ENCODE results near the gene TOP2B. TPM values are rescaled to one million over a fixed set of nuclear protein-coding genes. Genes with fewer than 3 reads are reported as not detected.

Gene TOP2B
- total and polyA plus RNA-seq, 4 donors: 13.5 to 52.9 (median 34.5) TPM

DNA sequence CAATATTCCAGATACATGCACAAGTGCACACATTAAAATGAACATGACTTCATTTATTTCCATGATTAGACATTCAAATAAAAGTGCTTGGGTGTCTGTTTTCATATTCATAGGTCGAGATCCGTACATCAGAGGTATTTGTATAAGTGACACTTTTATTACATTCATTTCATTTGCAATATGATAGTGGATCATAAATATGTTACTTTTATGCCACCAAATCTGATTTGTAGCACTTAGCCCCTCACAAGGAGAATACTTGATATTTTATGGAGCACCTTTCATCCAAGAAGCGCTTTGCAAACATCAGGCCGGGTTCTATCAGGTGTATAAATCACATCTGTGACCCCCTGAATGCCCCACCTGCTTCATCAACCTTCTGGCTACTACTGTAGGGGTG is 100.6 kb downstream of the TOP2B start:
- DNase-seq (ENCODE audit: low spot score): no peak
- TF ChIP-seq, protein P1, sequence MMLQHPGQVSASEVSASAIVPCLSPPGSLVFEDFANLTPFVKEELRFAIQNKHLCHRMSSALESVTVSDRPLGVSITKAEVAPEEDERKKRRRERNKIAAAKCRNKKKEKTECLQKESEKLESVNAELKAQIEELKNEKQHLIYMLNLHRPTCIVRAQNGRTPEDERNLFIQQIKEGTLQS (IDR thresholded peaks at IDR 0.05): no peak
- TF ChIP-seq FOXA2 (IDR thresholded peaks at IDR 0.05) (no peak), EGR1 (IDR thresholded peaks at IDR 0.05; ENCODE audit: low read depth in 2 of 2) (no peak), TAF1 (conservative IDR thresholded peaks at IDR 0.05) (no peak), SP1 (IDR thresholded peaks at IDR 0.05) (no peak), RAD21 (IDR thresholded peaks at IDR 0.05) (no peak)
- TF ChIP-seq, protein P2, sequence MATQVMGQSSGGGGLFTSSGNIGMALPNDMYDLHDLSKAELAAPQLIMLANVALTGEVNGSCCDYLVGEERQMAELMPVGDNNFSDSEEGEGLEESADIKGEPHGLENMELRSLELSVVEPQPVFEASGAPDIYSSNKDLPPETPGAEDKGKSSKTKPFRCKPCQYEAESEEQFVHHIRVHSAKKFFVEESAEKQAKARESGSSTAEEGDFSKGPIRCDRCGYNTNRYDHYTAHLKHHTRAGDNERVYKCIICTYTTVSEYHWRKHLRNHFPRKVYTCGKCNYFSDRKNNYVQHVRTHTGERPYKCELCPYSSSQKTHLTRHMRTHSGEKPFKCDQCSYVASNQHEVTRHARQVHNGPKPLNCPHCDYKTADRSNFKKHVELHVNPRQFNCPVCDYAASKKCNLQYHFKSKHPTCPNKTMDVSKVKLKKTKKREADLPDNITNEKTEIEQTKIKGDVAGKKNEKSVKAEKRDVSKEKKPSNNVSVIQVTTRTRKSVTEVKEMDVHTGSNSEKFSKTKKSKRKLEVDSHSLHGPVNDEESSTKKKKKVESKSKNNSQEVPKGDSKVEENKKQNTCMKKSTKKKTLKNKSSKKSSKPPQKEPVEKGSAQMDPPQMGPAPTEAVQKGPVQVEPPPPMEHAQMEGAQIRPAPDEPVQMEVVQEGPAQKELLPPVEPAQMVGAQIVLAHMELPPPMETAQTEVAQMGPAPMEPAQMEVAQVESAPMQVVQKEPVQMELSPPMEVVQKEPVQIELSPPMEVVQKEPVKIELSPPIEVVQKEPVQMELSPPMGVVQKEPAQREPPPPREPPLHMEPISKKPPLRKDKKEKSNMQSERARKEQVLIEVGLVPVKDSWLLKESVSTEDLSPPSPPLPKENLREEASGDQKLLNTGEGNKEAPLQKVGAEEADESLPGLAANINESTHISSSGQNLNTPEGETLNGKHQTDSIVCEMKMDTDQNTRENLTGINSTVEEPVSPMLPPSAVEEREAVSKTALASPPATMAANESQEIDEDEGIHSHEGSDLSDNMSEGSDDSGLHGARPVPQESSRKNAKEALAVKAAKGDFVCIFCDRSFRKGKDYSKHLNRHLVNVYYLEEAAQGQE (IDR thresholded peaks at IDR 0.05): no peak
- TF ChIP-seq, protein P3, sequence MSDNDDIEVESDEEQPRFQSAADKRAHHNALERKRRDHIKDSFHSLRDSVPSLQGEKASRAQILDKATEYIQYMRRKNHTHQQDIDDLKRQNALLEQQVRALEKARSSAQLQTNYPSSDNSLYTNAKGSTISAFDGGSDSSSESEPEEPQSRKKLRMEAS (IDR thresholded peaks at IDR 0.05): no peak
- TF ChIP-seq, protein P4, sequence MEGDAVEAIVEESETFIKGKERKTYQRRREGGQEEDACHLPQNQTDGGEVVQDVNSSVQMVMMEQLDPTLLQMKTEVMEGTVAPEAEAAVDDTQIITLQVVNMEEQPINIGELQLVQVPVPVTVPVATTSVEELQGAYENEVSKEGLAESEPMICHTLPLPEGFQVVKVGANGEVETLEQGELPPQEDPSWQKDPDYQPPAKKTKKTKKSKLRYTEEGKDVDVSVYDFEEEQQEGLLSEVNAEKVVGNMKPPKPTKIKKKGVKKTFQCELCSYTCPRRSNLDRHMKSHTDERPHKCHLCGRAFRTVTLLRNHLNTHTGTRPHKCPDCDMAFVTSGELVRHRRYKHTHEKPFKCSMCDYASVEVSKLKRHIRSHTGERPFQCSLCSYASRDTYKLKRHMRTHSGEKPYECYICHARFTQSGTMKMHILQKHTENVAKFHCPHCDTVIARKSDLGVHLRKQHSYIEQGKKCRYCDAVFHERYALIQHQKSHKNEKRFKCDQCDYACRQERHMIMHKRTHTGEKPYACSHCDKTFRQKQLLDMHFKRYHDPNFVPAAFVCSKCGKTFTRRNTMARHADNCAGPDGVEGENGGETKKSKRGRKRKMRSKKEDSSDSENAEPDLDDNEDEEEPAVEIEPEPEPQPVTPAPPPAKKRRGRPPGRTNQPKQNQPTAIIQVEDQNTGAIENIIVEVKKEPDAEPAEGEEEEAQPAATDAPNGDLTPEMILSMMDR (IDR thresholded peaks at IDR 0.05; ENCODE audit: low read depth, low read length, missing input control): no peak
- Histone ChIP-seq H3K9ac (ENCODE audit: low read depth in 1 of 2, low read length in 2 of 2) (no peak overlapping the region), H3K36me3 (ENCODE audit: control insufficient read depth in 4 of 4, insufficient read depth in 3 of 4, low read depth in 1 of 4, low read length in 3 of 4) (no peaks in the 10 kb centered on the region), H3K27me3 (ENCODE audit: control insufficient read depth in 4 of 4, insufficient read depth in 4 of 4, low read length in 3 of 4) (no peaks in the 10 kb centered on the region), H3K4me3 (ENCODE audit: low read depth in 1 of 3, low read length in 3 of 3) (no peak overlapping the region), H3K27ac (ENCODE audit: low read depth in 1 of 2, low read length in 2 of 2) (no peak overlapping the region), H3K4me1 (ENCODE audit: control insufficient read depth in 4 of 4, insufficient read depth in 4 of 4, low read length in 3 of 4) (no peaks in the 10 kb centered on the region), H3K9me3 (ENCODE audit: control insufficient read depth in 4 of 4, low read length in 3 of 4) (no peaks in the 10 kb centered on the region)
- 93% methylated on average over 4 of the region's 4 CpGs for WGBS

DNA sequence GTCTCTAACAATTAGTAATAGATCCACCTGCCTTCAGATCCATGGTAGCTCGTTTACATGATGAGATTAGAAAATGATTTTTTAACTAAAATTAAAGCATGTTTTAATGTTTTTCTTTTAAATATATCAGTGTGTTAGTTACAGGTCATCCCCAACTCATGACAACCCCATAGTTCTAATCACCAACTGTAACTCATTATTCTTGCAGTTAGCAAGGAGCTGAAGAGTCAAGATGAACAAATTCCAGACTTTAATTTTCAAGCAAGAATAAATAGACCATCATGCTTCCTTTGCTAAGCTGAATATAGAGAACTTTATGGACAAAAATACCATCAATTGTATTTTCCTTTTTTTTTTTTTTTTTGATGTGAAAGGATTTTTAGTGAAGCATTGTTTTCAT is 101.1 kb downstream of the TOP2B start:
- no peak for TF ChIP-seq HNF4G (IDR thresholded peaks at IDR 0.05)
- TF ChIP-seq SP1 (IDR thresholded peaks at IDR 0.05): no peak
- TF ChIP-seq YY1 (IDR thresholded peaks at IDR 0.05): no peak
- TF ChIP-seq FOXA2 (IDR thresholded peaks at IDR 0.05): no peak
- no peak for TF ChIP-seq TAF1 (conservative IDR thresholded peaks at IDR 0.05)
- TF ChIP-seq GABPA (IDR thresholded peaks at IDR 0.05 in 1 of 2, conservative IDR thresholded peaks at IDR 0.05 in 1 of 2): no peak
- TF ChIP-seq JUND (IDR thresholded peaks at IDR 0.05): no peak
- no peak for TF ChIP-seq RAD21 (IDR thresholded peaks at IDR 0.05)
- H3K36me3 ChIP-seq (ENCODE audit: control insufficient read depth in 4 of 4, insufficient read depth in 3 of 4, low read depth in 1 of 4, low read length in 3 of 4): no peaks in the 10 kb centered on the region
- no peak overlapping the region for H3K9ac ChIP-seq (ENCODE audit: low read depth in 1 of 2, low read length in 2 of 2)
- no peak for DNase-seq (ENCODE audit: low spot score)
- 82% methylated on average over 1 of the region's 1 CpG for WGBS
- H3K4me3 ChIP-seq (ENCODE audit: low read depth in 1 of 3, low read length in 3 of 3): no peak overlapping the region
- no peaks in the 10 kb centered on the region for H3K27me3 ChIP-seq (ENCODE audit: control insufficient read depth in 4 of 4, insufficient read depth in 4 of 4, low read length in 3 of 4)
- H3K4me1 ChIP-seq (ENCODE audit: control insufficient read depth in 4 of 4, insufficient read depth in 4 of 4, low read length in 3 of 4): no peaks in the 10 kb centered on the region
- H3K9me3 ChIP-seq (ENCODE audit: control insufficient read depth in 4 of 4, low read length in 3 of 4): no peaks in the 10 kb centered on the region
- H3K27ac ChIP-seq (ENCODE audit: low read depth in 1 of 2, low read length in 2 of 2): no peak overlapping the region
